Glomerular endothelial cell (primary cell): Measurements from ENCODE around the gene TTLL1. TPM values are rescaled to one million over a fixed set of nuclear protein-coding genes. Genes with fewer than 3 reads are reported as not detected.

ENCODE experiments used
- DNase-seq: peaks from one replicate; pipeline ENCODE4 v3.0.0-alpha.2; 2011; ENCODE audit warnings: low read depth, low spot score; ENCODE audit errors: extremely low read depth
- total RNA-seq: library from RNA; depleted of rRNA; stranded (reverse); fragments of >200 nt; gene quantifications from 2 replicates; pipeline ENCODE4 v1.2.3, GENCODE V29; 2015

TTLL1 gene
- total RNA-seq, 1 donor from 2014 or later = 11.7 TPM

- DNase-seq = peak; percentile 74
These were observed 74.1 kb downstream of the TTLL1 start, which contains the start of gene PACSIN2 for GRCh38 chr22:43014869-43015676. TSS of gene PACSIN2 (minus strand) at chr22:43015149. CDS start at chr22:42912080, 103,069 bp downstream.

GRCh38 chr22:43014316-43014868 lies 74.8 kb downstream of the TTLL1 start:
- DNase-seq = no peak

- DNase-seq = no peak
These were observed 75.6 kb downstream of the TTLL1 start for GRCh38 chr22:43013355-43014315.

GRCh38 chr22:43012390-43012789 lies 76.8 kb downstream of the TTLL1 start:
- DNase-seq = no peak

- no peak for DNase-seq
These were observed 78.1 kb downstream of the TTLL1 start for GRCh38 chr22:43011079-43011478.

- no peak for DNase-seq
These were observed 79.7 kb downstream of the TTLL1 start for GRCh38 chr22:43009444-43009843.

- no peak for DNase-seq
These were observed 80.3 kb downstream of the TTLL1 start for GRCh38 chr22:43008921-43009320.

GRCh38 chr22:43008509-43008908 lies 80.7 kb downstream of the TTLL1 start:
- no peak for DNase-seq

GRCh38 chr22:43007519-43008102 lies 81.6 kb downstream of the TTLL1 start:
- no peak for DNase-seq

GRCh38 chr22:43006753-43007152 lies 82.4 kb downstream of the TTLL1 start:
- no peak for DNase-seq

- DNase-seq = no peak
These were observed 83.1 kb downstream of the TTLL1 start for GRCh38 chr22:43006016-43006505.

GRCh38 chr22:43005106-43005505 lies 84.1 kb downstream of the TTLL1 start:
- DNase-seq = no peak

- no peak for DNase-seq
These were observed 84.7 kb downstream of the TTLL1 start for GRCh38 chr22:43004362-43005035.

GRCh38 chr22:43002202-43002586 lies 87.0 kb downstream of the TTLL1 start:
- DNase-seq = no peak

- DNase-seq = no peak
These were observed 87.7 kb downstream of the TTLL1 start for GRCh38 chr22:43001271-43002201.

GRCh38 chr22:43000441-43001175 lies 88.6 kb downstream of the TTLL1 start:
- no peak for DNase-seq

- DNase-seq = no peak
These were observed 91.6 kb downstream of the TTLL1 start for GRCh38 chr22:42997582-42998090.
